Measurements from ENCODE around the gene FSTL4. TPM values are rescaled to one million over a fixed set of nuclear protein-coding genes. Genes with fewer than 3 reads are reported as not detected.

The FSTL4 gene
- polyA plus RNA-seq, 1 of the 3 experiments (the other 2 are of a cell fraction) = not detected

- Histone ChIP-seq H3K27ac (ENCODE audit: low read depth in 2 of 2, low read length in 1 of 2) (no peak overlapping the region), H2AFZ (ENCODE audit: low read depth) (no peak overlapping the region), H3K9ac (no peak overlapping the region), H3K9me2 (no peaks in the 10 kb centered on the region), H3K79me2 (ENCODE audit: insufficient read depth) (no peaks in the 10 kb centered on the region), H3K9me3 (no peaks in the 10 kb centered on the region), H3K36me3 (replicated peaks in 1 of 2; ENCODE audit: control insufficient read depth in 1 of 2, insufficient read depth in 2 of 2, low read length in 1 of 2) (no peaks in the 10 kb centered on the region), H3K4me2 (no peak overlapping the region), H3K27me3 (ENCODE audit: insufficient read depth) (0 out of 2 replicates have a peak, but pooled peaks cover 6% of the 10 kb centered on the region), H3K4me3 (ENCODE audit: low read depth in 2 of 2, low read length in 1 of 2) (no peak overlapping the region), H4K20me1 (ENCODE audit: insufficient read depth) (no peaks in the 10 kb centered on the region), H3K4me1 (ENCODE audit: control insufficient read depth in 1 of 2, insufficient read depth in 2 of 2, low read depth in 1 of 2, low read length in 1 of 2) (no peaks in the 10 kb centered on the region; a peak in 1 of 4 replicates), H3F3A (replicated peaks; ENCODE audit: insufficient read depth) (no peaks in the 10 kb centered on the region)
- TF ChIP-seq TAF1 (IDR thresholded peaks at IDR 0.05; ENCODE audit: borderline replicate concordance, low read depth, low read length) = no peak
- TF ChIP-seq EP300 (IDR thresholded peaks at IDR 0.05; ENCODE audit: borderline replicate concordance in 1 of 2, low read depth in 1 of 2, low read length in 1 of 2) = no peak
- DNase-seq = no peak
- ChIA-PET POLR2A (no interaction called here), CTCF (interaction anchor here (0.6 to 10.2 kb wide), 4 partner anchors 12 to 180 kb away, joined by 3 to 155 read pairs (median 6); no protein-coding TSS in a partner anchor)
- whole genome bisulfite sequencing (ENCODE audit: low lambda C conversion rate) = 20% methylated on average over 2 of the region's 2 CpGs
These were observed 320.0 kb downstream of the FSTL4 start for GRCh38 chr5:133292300-133292699.

GRCh38 chr5:133291524-133291923, 320.8 kb downstream of the FSTL4 start:
- Histone ChIP-seq H3K27ac (ENCODE audit: low read depth in 2 of 2, low read length in 1 of 2) (no peak overlapping the region), H2AFZ (ENCODE audit: low read depth) (no peak overlapping the region), H3F3A (replicated peaks; ENCODE audit: insufficient read depth) (no peaks in the 10 kb centered on the region), H3K4me3 (ENCODE audit: low read depth in 2 of 2, low read length in 1 of 2) (no peak overlapping the region), H3K9me3 (no peaks in the 10 kb centered on the region), H4K20me1 (ENCODE audit: insufficient read depth) (no peaks in the 10 kb centered on the region), H3K9ac (no peak overlapping the region), H3K4me1 (ENCODE audit: control insufficient read depth in 1 of 2, insufficient read depth in 2 of 2, low read depth in 1 of 2, low read length in 1 of 2) (no peaks in the 10 kb centered on the region; a peak in 1 of 4 replicates), H3K36me3 (replicated peaks in 1 of 2; ENCODE audit: control insufficient read depth in 1 of 2, insufficient read depth in 2 of 2, low read length in 1 of 2) (no peaks in the 10 kb centered on the region), H3K79me2 (ENCODE audit: insufficient read depth) (no peaks in the 10 kb centered on the region), H3K9me2 (no peaks in the 10 kb centered on the region), H3K4me2 (no peak overlapping the region), H3K27me3 (ENCODE audit: insufficient read depth) (0 out of 2 replicates have a peak, but pooled peaks cover 6% of the 10 kb centered on the region)
- ChIA-PET CTCF (interaction anchor here (1.7 to 10.2 kb wide), 2 partner anchors 43 to 179 kb away, joined by 6 to 155 read pairs; no protein-coding TSS in a partner anchor), POLR2A (no interaction called here)
- DNase-seq = no peak
- TF ChIP-seq CTCF (IDR thresholded peaks at IDR 0.05) = no peak
- no peak for TF ChIP-seq SIN3A (IDR thresholded peaks at IDR 0.05; ENCODE audit: borderline replicate concordance, low read depth, low read length)
- TF ChIP-seq USF1 (IDR thresholded peaks at IDR 0.05; ENCODE audit: borderline replicate concordance, low read depth) = no peak
- TF ChIP-seq NRF1 (IDR thresholded peaks at IDR 0.05; ENCODE audit: low read depth, low read length) = no peak
- TF ChIP-seq EZH2phosphoT487 (IDR thresholded peaks at IDR 0.05; ENCODE audit: borderline replicate concordance, low read depth) = no peak
- no peak for TF ChIP-seq NFIC (IDR thresholded peaks at IDR 0.05; ENCODE audit: borderline replicate concordance)
- no peak for TF ChIP-seq YY1 (IDR thresholded peaks at IDR 0.05; ENCODE audit: low read depth)
- TF ChIP-seq PBX3 (IDR thresholded peaks at IDR 0.05) = no peak
- no peak for TF ChIP-seq RFX5 (IDR thresholded peaks at IDR 0.05; ENCODE audit: low read length)
- WGBS (ENCODE audit: low lambda C conversion rate) = 68% methylated on average over 4 of the region's 4 CpGs

All from SK-N-SH (cell line).